ENCODE results near the gene ZNF141.

DNA sequence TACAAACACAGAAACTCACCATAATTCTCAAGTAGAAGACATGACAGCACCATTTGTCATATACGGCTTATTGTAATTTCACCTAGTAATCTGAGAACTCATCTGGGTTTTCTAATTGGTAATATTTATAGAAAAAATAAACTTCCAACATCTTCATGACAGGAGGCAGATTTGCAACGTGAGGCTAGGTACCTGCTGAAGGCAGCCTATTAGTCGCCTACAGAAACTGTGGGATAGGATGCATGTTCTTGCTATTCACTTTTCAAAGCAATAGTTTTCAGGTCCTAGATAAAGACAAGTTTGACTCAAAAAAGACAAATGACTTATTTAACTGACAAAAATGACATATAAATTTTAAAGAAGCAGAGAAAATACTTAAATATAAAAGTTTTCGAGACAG, 35.2 kb upstream of the ZNF141 start:
- TF ChIP-seq, protein P1, sequence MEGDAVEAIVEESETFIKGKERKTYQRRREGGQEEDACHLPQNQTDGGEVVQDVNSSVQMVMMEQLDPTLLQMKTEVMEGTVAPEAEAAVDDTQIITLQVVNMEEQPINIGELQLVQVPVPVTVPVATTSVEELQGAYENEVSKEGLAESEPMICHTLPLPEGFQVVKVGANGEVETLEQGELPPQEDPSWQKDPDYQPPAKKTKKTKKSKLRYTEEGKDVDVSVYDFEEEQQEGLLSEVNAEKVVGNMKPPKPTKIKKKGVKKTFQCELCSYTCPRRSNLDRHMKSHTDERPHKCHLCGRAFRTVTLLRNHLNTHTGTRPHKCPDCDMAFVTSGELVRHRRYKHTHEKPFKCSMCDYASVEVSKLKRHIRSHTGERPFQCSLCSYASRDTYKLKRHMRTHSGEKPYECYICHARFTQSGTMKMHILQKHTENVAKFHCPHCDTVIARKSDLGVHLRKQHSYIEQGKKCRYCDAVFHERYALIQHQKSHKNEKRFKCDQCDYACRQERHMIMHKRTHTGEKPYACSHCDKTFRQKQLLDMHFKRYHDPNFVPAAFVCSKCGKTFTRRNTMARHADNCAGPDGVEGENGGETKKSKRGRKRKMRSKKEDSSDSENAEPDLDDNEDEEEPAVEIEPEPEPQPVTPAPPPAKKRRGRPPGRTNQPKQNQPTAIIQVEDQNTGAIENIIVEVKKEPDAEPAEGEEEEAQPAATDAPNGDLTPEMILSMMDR (IDR thresholded peaks at IDR 0.05; ENCODE audit: poor library complexity), result no peak
- no peak for TF ChIP-seq EZH2 (IDR thresholded peaks at IDR 0.05; ENCODE audit: borderline replicate concordance)
- TF ChIP-seq EZH2phosphoT487 (IDR thresholded peaks at IDR 0.05; ENCODE audit: low read depth, severe bottlenecking, unreplicated experiment), result no peak

All from hepatocyte (in vitro differentiated cells).